Upper lobe of left lung (tissue), 6 donors: ENCODE measurements around the gene MED20. TPM values are rescaled to one million over a fixed set of nuclear protein-coding genes. Genes with fewer than 3 reads are reported as not detected.

ENCODE experiments used
- ATAC-seq, 2 donors: fragments of 200-7000 bp; cut with Tn5 transposase; one replicate each; pipeline ENCODE4 v1.9.1; 2022; ENCODE audit warnings: mild to moderate bottlenecking in 2 of 2, moderate library complexity in 2 of 2; ENCODE audit not compliant: low FRiP score in 2 of 2
- DNase-seq, 2 donors: peaks; one replicate each; pipeline ENCODE4 v3.0.0-alpha.2; 2019 to 2020
- H3K27ac ChIP-seq, 4 donors: fragments of 200-600 bp; sonication (generic); one replicate each; pipeline ENCODE4 v1.5.1; 2016 to 2019
- H3K27me3 ChIP-seq, 4 donors: fragments of 200-600 bp; sonication (generic); one replicate each; pipeline ENCODE4 v1.5.1; 2017 to 2019
- H3K36me3 ChIP-seq, 4 donors: fragments of 200-600 bp; sonication (generic); one replicate each; pipeline ENCODE4 v1.5.1; 2016 to 2019
- H3K4me1 ChIP-seq, 4 donors: fragments of 200-600 bp; sonication (generic); one replicate each; pipeline ENCODE4 v1.5.1; 2018 to 2019
- H3K4me3 ChIP-seq, 4 donors: fragments of 200-600 bp; sonication (generic); one replicate each; pipeline ENCODE4 v1.5.1; 2017 to 2019; ENCODE audit warnings: mild to moderate bottlenecking in 2 of 4, moderate library complexity in 1 of 4
- H3K9me3 ChIP-seq, 4 donors: fragments of 200-600 bp; sonication (generic); one replicate each; pipeline ENCODE4 v1.5.1; 2018 to 2019
- EP300 ChIP-seq, 4 donors: sonication (generic); formaldehyde crosslinking; IDR thresholded peaks; one replicate each; pipeline ENCODE4 v1.5.1; 2017; ENCODE audit warnings: antibody characterized with exemption in 4 of 4, control low read depth in 2 of 4
- POLR2A ChIP-seq, 4 donors: fragments of 450-650 bp; IDR thresholded peaks; one replicate each; pipeline ENCODE4 v1.5.1; 2016 to 2017; ENCODE audit warnings: antibody characterized with exemption in 4 of 4, mild to moderate bottlenecking in 2 of 4
- POLR2AphosphoS5 ChIP-seq, 2 donors: sonication (generic); formaldehyde crosslinking; IDR thresholded peaks; one replicate each; pipeline ENCODE4 v1.5.1; 2017; ENCODE audit warnings: antibody characterized with exemption in 2 of 2
- WGBS, 2 donors: methylation state at CpG; one replicate each; pipeline ENCODE4 v1.1.5; 2017 to 2018; 5-methylcytosine and 5-hydroxymethylcytosine counted together
- total RNA-seq, 6 donors: library from RNA; depleted of rRNA in 4 of 6; stranded (reverse); fragments of >200 nt in 4 of 6; gene quantifications; one replicate each; pipeline versions ENCODE4 v1.1.0 to v1.2.1, GENCODE V29; 2016 to 2021
- TF ChIP-seq, protein P1 (sequence below), 6 experiments: fragments of 450-650 bp in 4 of 6; fragments of 200-600 bp in 2 of 6; sonication (generic) in 2 of 6; IDR thresholded peaks; one replicate each; pipeline ENCODE4 v1.5.1; 2016 to 2019; ENCODE audit warnings: antibody characterized with exemption in 6 of 6
- donor health status: DM: no; HTN: no; CAD: no; lungs with moderate emphysema.
- donor health status: DM: no; HTN: yes; CAD: no; lungs with severe emphysema.

The MED20 gene
- total RNA-seq, 6 donors from 2014 or later: 6.4 to 19.9 (median 15.3) TPM

- peaks cover 0 to 10% (median 3%) of the 10 kb centered on the region in 4 donors for H3K4me1 ChIP-seq
- H3K27me3 ChIP-seq: no peaks in the 10 kb centered on the region
- TF ChIP-seq EP300 (IDR thresholded peaks at IDR 0.05) (no peak), POLR2AphosphoS5 (IDR thresholded peaks at IDR 0.05) (no peak), POLR2A (IDR thresholded peaks at IDR 0.05) (no peak)
- TF ChIP-seq, protein P1, sequence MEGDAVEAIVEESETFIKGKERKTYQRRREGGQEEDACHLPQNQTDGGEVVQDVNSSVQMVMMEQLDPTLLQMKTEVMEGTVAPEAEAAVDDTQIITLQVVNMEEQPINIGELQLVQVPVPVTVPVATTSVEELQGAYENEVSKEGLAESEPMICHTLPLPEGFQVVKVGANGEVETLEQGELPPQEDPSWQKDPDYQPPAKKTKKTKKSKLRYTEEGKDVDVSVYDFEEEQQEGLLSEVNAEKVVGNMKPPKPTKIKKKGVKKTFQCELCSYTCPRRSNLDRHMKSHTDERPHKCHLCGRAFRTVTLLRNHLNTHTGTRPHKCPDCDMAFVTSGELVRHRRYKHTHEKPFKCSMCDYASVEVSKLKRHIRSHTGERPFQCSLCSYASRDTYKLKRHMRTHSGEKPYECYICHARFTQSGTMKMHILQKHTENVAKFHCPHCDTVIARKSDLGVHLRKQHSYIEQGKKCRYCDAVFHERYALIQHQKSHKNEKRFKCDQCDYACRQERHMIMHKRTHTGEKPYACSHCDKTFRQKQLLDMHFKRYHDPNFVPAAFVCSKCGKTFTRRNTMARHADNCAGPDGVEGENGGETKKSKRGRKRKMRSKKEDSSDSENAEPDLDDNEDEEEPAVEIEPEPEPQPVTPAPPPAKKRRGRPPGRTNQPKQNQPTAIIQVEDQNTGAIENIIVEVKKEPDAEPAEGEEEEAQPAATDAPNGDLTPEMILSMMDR (IDR thresholded peaks at IDR 0.05): no peak
- no peak overlapping the region for H3K4me3 ChIP-seq
- ATAC-seq: no peak
- DNase-seq: no peak
- no peaks in the 10 kb centered on the region for H3K9me3 ChIP-seq
- peaks cover 18 to 80% (median 34%) of the 10 kb centered on the region in 4 donors for H3K36me3 ChIP-seq
- 92 to 96% methylated on average over 1 of the region's 1 CpG for WGBS, 2 donors
- no peak overlapping the region for H3K27ac ChIP-seq
These were observed 11.2 kb downstream of the MED20 start for GRCh38 chr6:41909727-41910126.

GRCh38 chr6:41901882-41902519, 18.9 kb downstream of the MED20 start:
- TF ChIP-seq POLR2A (IDR thresholded peaks at IDR 0.05) (no peak), POLR2AphosphoS5 (IDR thresholded peaks at IDR 0.05) (no peak)
- TF ChIP-seq, protein P1 (IDR thresholded peaks at IDR 0.05): peak in 3 of 6 experiments; percentile 5 to 27 (median 9)
- Histone ChIP-seq H3K4me3 (no peak overlapping the region), H3K9me3 (no peaks in the 10 kb centered on the region), H3K4me1 (no peaks in the 10 kb centered on the region), H3K36me3 (peaks cover 5 to 38% (median 22%) of the 10 kb centered on the region in 4 donors), H3K27ac (no peak overlapping the region), H3K27me3 (no peaks in the 10 kb centered on the region)
- DNase-seq (peak in 1 of 2 donors; percentile 29), ATAC-seq (no peak)
- WGBS, 2 donors: 93 to 94% methylated on average over 1 of the region's 1 CpG

GRCh38 chr6:41900861-41901260, 20.1 kb downstream of the MED20 start:
- 60 to 78% methylated on average over 1 of the region's 1 CpG for WGBS, 2 donors
- no peak for TF ChIP-seq POLR2A (IDR thresholded peaks at IDR 0.05)
- TF ChIP-seq EP300 (IDR thresholded peaks at IDR 0.05): no peak
- H3K36me3 ChIP-seq: peaks cover 0 to 27% (median 12%) of the 10 kb centered on the region in 4 donors
- no peak for DNase-seq
- no peaks in the 10 kb centered on the region for H3K9me3 ChIP-seq
- H3K27me3 ChIP-seq: no peaks in the 10 kb centered on the region
- no peak for ATAC-seq
- no peak overlapping the region for H3K4me3 ChIP-seq
- no peak overlapping the region for H3K27ac ChIP-seq
- H3K4me1 ChIP-seq: peaks cover 0 to 9% (median 7%) of the 10 kb centered on the region in 4 donors

DNA sequence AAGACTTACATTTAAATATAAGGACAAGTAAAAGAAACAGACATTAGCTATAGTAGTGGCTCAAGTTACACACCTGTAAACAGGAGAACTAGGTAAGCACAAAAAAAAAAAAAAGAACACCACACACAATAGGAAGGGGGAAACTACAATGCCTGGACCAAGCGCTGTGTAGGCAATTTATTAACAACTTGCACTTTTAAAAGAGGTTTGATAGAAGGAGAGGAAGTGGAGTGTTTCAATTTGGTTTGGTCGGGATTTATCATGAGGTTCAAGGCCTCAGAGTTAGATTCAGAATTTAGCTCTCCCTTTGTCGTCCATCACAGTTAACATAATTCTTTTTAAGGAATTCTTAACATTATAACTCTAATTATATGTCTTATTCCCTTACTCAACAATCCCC, 24.7 kb downstream of the MED20 start:
- Histone ChIP-seq H3K27me3 (no peaks in the 10 kb centered on the region), H3K36me3 (peaks cover 0 to 6% (median 1%) of the 10 kb centered on the region in 4 donors), H3K27ac (peak overlapping the region; percentile 81 to 90 (median 82)), H3K4me3 (peak overlapping the region in 3 of 4 donors; percentile 62 to 92 (median 84)), H3K4me1 (peaks cover 11 to 30% (median 24%) of the 10 kb centered on the region in 4 donors), H3K9me3 (no peaks in the 10 kb centered on the region)
- 40 to 60% methylated on average over 3 of the region's 3 CpGs for WGBS, 2 donors
- DNase-seq (no peak), ATAC-seq (no peak)
- no peak for TF ChIP-seq POLR2AphosphoS5 (IDR thresholded peaks at IDR 0.05)
- TF ChIP-seq EP300 (IDR thresholded peaks at IDR 0.05): no peak
- no peak for TF ChIP-seq POLR2A (IDR thresholded peaks at IDR 0.05)
- TF ChIP-seq, protein P1 (IDR thresholded peaks at IDR 0.05): no peak

DNA sequence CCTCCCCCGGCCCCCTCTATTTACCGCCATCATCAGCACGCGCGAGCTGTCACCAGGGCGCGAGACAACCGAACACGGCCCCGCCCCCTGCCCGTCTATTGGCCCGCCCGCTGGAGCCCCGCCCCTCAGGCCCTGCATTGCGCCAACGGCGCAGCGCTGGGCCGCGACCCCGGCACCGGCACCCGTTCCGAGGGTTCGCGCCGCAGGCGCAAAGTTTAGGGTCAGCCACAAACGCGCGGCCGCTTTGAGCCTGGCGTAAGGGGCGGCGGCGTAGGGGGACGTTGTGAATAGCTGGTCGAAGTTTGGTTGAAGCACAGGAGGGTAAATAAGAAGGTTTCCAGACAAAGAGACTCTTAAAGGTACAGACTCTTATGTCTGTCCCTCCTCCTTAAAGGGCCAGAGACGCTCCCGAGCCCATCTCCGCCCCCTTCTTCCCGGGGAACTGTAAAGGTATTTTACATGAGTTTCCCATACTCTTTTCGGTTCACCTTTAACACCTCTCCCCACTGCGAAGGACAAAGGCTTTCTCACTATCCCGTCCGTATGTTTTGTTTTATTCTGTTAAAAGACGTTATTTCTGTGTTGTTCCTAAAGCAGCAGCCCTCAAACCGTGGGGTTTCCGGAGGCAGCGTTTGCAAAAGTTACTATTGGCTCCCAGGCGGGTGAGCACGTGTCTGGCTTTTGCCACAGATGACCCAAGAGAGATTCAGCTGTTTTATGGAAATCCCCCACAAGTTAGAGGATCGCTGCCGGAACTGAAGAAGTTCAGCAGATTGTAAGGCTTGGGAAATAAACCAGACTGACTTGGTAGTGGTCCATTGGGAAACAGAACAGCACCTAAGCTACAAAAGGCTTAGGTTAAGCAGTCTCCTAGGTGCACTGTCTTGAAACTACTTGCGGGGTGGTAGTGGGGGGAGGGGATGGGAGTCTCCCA, 25.4 kb downstream of the MED20 start, which contains the start of gene USP49:
Gene USP49, minus strand, starts transcription at position 76 of the 934 bp plus-strand sequence. CDS start 88,392 bp downstream, outside the sequence.
- peak within 1 kb of the TSS; percentile 62 to 92 (median 74) for H3K4me3 ChIP-seq
- H3K4me1 ChIP-seq: peaks cover 11 to 30% (median 24%) of the 10 kb centered on the region in 4 donors
- no peaks in the 10 kb centered on the region for H3K9me3 ChIP-seq
- no peaks in the 10 kb centered on the region for H3K27me3 ChIP-seq
- H3K27ac ChIP-seq: peak within 1 kb of the TSS; percentile 81 to 90 (median 82)
- 1% methylated on average over 27 to 41 of the region's 55 CpGs for WGBS, 2 donors
- DNase-seq: peak; percentile 93 to 98
- peak; percentile 98 to 99 for ATAC-seq
- peaks cover 0 to 2% (median 1%) of the 10 kb centered on the region in 4 donors for H3K36me3 ChIP-seq
- TF ChIP-seq, protein P1 (IDR thresholded peaks at IDR 0.05): no peak
- TF ChIP-seq POLR2A (IDR thresholded peaks at IDR 0.05) (peak in 2 of 4 donors; percentile 49 to 50), POLR2AphosphoS5 (IDR thresholded peaks at IDR 0.05) (peak in 1 of 2 donors; percentile 59), EP300 (IDR thresholded peaks at IDR 0.05) (no peak)
